Epithelial cell of proximal tubule (primary cell): ENCODE measurements around the gene FBN3. TPM values are rescaled to one million over a fixed set of nuclear protein-coding genes. Genes with fewer than 3 reads are reported as not detected.
"Not testable (repeated sequence)": the region's sequence is repeated elsewhere in the genome, so short reads cannot be mapped to it uniquely, and the experiment has no call there.

ENCODE experiments used
- DNase-seq: peaks from one replicate; pipeline ENCODE4 v3.0.0-alpha.2; 2011; ENCODE audit warnings: low read depth
- H3K4me3 ChIP-seq: 2 replicates; pipeline ENCODE4 v1.5.1; 2011; ENCODE audit warnings: low read depth, mild to moderate bottlenecking, low read length
- CTCF ChIP-seq: conservative IDR thresholded peaks from 2 replicates; pipeline ENCODE4 v1.5.1; 2012; ENCODE audit warnings: low read depth, mild to moderate bottlenecking, low read length
- total RNA-seq: library from RNA; depleted of rRNA; stranded (reverse); fragments of >200 nt; gene quantifications from 2 replicates; pipeline ENCODE4 v1.2.3, GENCODE V29; 2015

Gene FBN3
- total RNA-seq, 1 donor from 2014 or later, result 0.06 TPM

DNA sequence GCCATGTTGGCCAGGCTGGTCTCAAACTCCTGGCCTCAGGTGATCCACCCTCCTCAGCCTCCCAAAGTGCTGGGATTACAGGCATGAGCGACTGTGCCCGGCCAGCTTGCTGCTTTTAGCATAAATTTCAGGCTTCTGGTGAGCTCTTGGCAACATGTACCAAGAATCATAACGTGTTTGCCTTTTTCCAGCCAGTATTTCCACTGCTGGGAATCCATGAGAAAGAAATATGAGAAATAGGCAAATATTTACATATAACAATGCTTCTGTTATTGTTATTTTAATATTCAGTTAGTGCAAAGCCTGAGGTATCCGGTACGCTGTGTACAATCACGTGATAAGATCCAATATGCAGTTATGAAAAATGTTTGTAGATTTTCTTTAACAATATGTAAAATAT is 30.6 kb upstream of the FBN3 start:
- no peak overlapping the region for H3K4me3 ChIP-seq
- TF ChIP-seq CTCF, result no peak
- no peak for DNase-seq

DNA sequence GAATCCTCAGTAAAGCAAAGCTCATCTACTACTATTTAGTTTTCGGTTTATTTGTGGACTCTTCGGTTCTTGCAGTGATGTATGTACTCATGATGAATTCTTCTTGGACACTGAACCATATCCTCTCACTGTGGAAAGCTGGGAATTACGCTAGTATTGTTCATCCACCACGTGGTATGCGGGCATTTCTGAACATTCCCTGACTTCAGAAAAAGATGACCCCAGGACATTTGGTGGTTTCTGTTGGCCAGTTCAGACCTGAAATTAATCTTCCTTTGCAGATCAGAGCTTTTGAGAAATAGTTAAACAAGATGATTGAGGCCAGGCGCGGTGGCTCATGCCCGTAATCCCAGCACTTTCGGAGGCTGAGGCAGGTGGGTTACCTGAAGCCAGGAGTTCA is 25.3 kb upstream of the FBN3 start:
- DNase-seq, result peak; percentile 65
- no peak overlapping the region for H3K4me3 ChIP-seq
- no peak for TF ChIP-seq CTCF

- no peak for TF ChIP-seq CTCF
- no peak overlapping the region for H3K4me3 ChIP-seq
- no peak for DNase-seq
Measured at GRCh38 chr19:8168537-8168936, 19.1 kb upstream of the FBN3 start.

DNA sequence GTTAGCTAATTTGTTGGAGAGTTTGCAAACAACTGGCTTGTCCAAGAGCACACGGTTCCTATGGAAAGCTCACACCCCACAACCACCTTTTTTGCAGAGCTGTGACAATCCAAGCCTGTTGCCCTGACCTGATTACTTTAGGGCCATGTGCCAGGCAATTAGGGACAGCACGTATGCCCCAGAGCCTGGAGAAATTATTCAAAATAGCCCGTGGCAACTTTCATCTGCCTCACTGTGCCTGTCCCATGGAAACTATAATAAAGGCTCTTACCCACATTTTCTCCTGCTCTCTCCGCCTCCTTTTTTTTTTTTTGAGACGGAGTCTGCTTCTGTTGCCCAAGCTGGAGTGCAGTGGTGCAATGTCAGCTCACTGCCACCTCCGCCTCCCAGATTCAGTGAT is 18.6 kb upstream of the FBN3 start:
- no peak for TF ChIP-seq CTCF
- no peak for DNase-seq
- no peak overlapping the region for H3K4me3 ChIP-seq

GRCh38 chr19:8163759-8164158 is 14.4 kb upstream of the FBN3 start:
- TF ChIP-seq CTCF, result no peak
- no peak for DNase-seq
- no peak overlapping the region for H3K4me3 ChIP-seq

DNA sequence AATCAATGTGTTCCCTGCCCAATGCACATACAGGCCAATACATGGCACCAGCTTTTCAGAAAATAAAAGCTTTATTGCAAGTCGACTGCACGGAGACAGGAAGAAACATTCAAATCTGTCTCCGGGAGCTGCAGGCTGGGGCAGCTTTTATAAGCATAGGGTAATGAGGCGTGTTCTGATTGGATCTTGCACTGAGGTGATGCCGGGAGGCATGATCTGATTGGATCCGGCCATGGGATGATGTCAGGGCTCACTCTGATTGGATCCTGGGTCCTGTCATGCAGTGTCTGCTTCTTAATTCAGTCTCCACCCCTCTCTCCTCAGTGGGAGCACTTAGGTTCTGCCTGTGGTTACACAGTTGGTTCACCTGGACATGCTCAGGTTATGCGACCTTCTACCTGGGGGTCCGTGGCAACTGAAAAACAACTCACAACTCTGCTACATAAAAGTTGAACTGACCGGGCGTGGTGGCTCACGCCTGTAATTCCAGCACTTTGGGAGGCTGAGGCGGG is 11.8 kb upstream of the FBN3 start:
- no peak for TF ChIP-seq CTCF
- H3K4me3 ChIP-seq, result no peak overlapping the region
- no peak for DNase-seq

DNA sequence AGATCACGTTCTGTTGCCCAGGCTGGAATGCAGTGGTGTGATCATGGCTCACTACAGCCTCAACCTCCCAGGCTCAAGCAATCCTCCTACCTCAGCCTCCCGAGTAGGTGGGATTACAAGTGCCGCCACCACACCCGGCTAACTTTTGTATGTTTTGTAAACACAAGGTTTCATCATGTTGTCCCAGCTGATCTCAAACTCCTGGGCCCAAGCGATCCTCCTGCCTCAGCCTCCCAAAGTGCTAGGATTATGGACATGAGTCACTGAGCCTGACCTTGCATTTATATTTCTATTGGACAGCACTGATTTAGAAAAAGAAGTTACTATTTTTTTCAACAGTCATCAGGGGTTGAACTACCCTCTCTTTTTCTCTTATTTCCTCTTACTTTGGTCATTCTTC is 9.9 kb upstream of the FBN3 start:
- not testable (repeated sequence) for DNase-seq, H3K4me3 ChIP-seq
